Fibroblast of mammary gland (primary cell): ENCODE data around the gene FUCA2.

Experiments
- DNase-seq: peaks from one replicate; pipeline ENCODE4 v3.0.0-alpha.2; 2010; ENCODE audit warnings: low read depth
- H3K4me3 ChIP-seq: 2 replicates; pipeline ENCODE4 v1.5.1; 2011; ENCODE audit warnings: low read depth, mild to moderate bottlenecking, low read length, moderate library complexity; ENCODE audit not compliant: control insufficient read depth
- CTCF ChIP-seq: conservative IDR thresholded peaks from 2 replicates; pipeline ENCODE4 v1.5.1; 2011; ENCODE audit warnings: low read depth, low read length, inconsistent platforms; ENCODE audit not compliant: control insufficient read depth, insufficient read depth

FUCA2 gene

GRCh38 chr6:143536866-143537691, 25.6 kb upstream of the FUCA2 start:
- peak; percentile 47 for TF ChIP-seq CTCF
- peak overlapping the region; percentile 64 for H3K4me3 ChIP-seq
- peak; percentile 52 for DNase-seq

GRCh38 chr6:143536461-143536865, 24.9 kb upstream of the FUCA2 start:
- peak overlapping the region; percentile 45 for H3K4me3 ChIP-seq
- TF ChIP-seq CTCF: no peak
- peak; percentile 24 for DNase-seq

- H3K4me3 ChIP-seq: no peak overlapping the region
- DNase-seq: no peak
- TF ChIP-seq CTCF: no peak
These were observed 23.7 kb upstream of the FUCA2 start for GRCh38 chr6:143535189-143535614.

- no peak overlapping the region for H3K4me3 ChIP-seq
- no peak for TF ChIP-seq CTCF
- DNase-seq: no peak
These were observed 20.4 kb upstream of the FUCA2 start for GRCh38 chr6:143531720-143532499.

- peak; percentile 18 for TF ChIP-seq CTCF
- no peak overlapping the region for H3K4me3 ChIP-seq
- no peak for DNase-seq
These were observed 17.6 kb upstream of the FUCA2 start for GRCh38 chr6:143529095-143529494.

GRCh38 chr6:143528164-143528811, 16.8 kb upstream of the FUCA2 start:
- DNase-seq: no peak
- TF ChIP-seq CTCF: no peak
- H3K4me3 ChIP-seq: no peak overlapping the region
